ENCODE data around the gene PPP6R3.
"Not testable (repeated sequence)": the region's sequence is repeated elsewhere in the genome, so short reads cannot be mapped to it uniquely, and the experiment has no call there.

The PPP6R3 gene

GRCh38 chr11:68454767-68455166 is 5.8 kb upstream of the PPP6R3 start:
- peak in 2 of 10 donors; percentile 68 to 73 for DNase-seq

DNA sequence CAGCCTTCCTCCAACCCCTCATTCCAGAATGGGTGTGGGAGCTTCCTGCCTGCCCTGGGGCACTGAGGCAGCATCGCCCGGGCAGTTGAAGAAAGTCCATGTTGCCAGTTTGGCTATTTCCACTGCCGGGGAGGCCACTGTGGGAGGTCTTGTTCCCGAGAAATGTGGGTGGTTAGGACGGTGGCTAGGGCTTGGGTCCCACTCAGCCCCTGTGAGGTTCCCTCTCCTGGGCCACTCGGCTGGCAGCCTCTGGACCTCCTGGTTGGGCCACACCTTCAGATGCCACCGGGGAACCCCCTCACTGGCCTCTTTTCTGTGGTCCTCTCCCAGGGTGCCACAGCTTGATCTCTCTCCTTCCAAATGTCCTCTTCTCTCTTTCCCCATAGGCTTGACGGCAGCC is 5.1 kb upstream of the PPP6R3 start:
- intact Hi-C loops (cut with DNase I), result no loop called here
- peak in 2 of 10 donors; percentile 26 to 42 for DNase-seq

More at GRCh38 chr11:68454767-68455166, 5.8 kb upstream of the PPP6R3 start:
- intact Hi-C loops (cut with DNase I), result no loop called here

GRCh38 chr11:68457216-68457897 is 3.2 kb upstream of the PPP6R3 start:
- DNase-seq, result no peak
- intact Hi-C loops (cut with DNase I), result no loop called here

- DNase-seq, result peak in 1 of 10 donors; percentile 62
Measured at GRCh38 chr11:68457898-68458249, 2.7 kb upstream of the PPP6R3 start.

GRCh38 chr11:68458340-68458739 is 2.2 kb upstream of the PPP6R3 start:
- DNase-seq; intact Hi-C loops (cut with DNase I): not testable (repeated sequence)

More at GRCh38 chr11:68457898-68458249, 2.7 kb upstream of the PPP6R3 start:
- intact Hi-C loops (cut with DNase I), result no loop called here

DNA sequence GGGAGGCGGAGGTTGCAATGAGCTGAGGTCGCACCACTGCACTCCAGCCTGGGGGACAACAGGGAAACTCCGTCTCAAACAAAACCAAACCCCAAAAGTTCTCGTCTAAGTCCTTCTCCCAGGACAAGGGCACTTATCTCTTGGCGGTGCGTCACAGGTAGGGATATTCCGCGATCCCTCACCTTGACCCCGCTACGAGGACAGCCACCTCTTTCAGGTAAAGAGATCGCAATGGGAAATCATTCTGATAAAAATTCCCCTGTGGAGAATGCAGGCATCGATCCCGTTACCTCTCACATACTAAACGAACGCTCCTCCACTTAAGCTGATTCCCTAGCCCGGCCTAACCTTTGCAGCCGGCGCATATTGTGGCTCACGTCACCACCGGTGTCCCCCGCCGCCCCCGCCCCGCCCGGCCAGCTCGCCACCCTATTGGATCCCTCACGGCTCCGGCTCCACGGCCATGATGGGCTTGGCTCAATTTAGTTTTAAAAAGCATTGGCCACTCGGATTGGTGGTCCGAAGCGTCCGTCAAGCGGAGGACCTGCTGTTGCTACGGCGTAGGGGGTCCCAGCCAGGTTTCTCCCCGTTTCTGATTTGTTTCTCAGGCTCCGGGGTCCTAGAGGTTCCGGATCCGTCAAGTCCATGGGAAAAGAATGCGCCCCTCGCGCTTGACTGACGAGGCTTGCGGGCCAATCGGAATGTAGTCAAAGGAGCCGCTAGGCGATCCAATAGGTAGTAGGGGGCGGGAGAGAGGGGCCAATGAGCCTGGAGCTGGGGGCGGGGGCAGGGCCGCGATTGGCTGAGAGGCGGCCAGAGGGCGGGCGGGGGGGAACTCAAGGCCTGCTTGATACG is 439 bp upstream of the PPP6R3 start:
- intact Hi-C loops (cut with DNase I), result loop anchor here (10.0 kb wide), 1 partner anchor 125 kb away; no protein-coding TSS in a partner anchor
- peak; percentile 92 to 99 (median 96) for DNase-seq

DNA sequence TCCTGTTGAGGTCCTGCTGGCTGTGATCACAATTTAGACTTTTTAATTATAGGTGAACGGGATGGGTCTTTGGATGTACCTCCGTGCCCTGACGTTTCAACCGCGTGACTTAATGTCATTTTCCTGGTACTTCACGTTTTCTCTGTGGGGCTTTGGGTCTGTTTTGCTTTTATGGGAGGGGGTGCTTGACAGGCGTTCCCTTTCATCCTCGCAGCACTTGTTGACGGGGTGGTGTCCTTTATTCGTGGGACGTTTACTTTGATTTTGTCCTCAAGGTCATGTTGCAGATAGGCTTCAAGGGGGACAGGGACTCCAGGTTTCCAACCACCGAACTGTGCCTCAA is 994 bp downstream of the PPP6R3 start:
- intact Hi-C loops (cut with DNase I), result loop anchor here (10.0 kb wide), 1 partner anchor 123 kb away; no protein-coding TSS in a partner anchor
- DNase-seq, result no peak

GRCh38 chr11:68463714-68464113 is 3.2 kb downstream of the PPP6R3 start:
- intact Hi-C loops (cut with DNase I), result loop anchor here (10.0 kb wide), 1 partner anchor 121 kb away; no protein-coding TSS in a partner anchor
- DNase-seq, result no peak

DNA sequence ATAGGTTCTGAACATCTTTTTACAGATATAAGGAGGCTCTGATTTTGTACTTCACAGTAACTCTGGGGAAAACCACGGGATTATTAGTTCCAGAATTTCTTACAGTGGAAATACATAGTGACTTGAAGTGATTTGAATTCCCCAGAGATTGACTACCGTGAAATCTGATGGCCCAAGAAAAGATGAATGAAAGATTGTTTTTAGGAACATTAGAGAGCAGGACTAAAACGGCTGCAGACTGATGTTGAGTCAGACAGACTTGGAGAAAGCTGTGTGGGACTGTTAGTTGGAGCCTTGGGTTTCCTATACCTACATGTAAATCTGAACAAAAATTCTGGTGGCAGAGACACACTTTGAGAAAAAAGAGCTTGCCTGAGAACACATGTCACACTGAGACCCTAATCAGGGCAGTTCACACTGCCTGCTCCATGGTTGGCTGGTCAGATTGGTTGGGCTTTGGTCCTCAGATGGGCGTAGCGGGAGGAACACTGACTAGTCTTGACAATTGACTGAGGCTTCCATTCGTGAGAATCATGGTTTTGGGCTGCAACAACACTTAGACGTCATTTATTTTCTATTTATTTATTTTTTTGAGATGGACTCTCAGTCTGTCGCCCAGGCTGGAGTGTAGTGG is 6.8 kb downstream of the PPP6R3 start:
- intact Hi-C loops (cut with DNase I), result loop anchor here (10.0 kb wide), 1 partner anchor 117 kb away; no protein-coding TSS in a partner anchor
- DNase-seq, result no peak

DNA sequence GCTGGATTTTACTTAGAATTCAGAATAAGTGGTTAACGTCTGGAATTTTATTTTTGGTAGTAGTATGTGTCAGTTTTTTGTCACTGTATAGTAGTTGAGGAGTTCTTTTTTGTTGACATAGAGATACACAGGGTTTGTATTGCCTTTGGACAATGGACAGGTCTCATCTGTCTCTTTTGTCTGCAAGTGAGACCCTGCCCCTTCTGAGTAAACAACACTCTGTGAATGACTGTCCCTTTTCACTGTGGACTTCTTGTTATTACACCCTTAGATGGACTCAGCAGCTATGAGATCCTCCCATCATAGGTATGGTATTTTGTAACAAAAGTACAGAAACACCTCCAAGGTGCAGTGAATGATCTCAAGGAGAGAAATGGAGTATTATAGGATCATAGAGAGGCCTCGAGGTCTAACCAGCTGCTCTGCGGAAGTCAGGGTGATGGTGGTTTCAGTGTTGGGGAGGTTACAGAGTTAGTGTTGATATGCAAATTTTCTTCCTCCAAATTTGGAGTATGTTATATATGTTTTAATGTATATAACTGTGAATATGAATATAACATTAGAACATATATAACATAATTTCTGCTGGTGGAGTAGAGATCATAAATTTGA is 7.8 kb downstream of the PPP6R3 start:
- no peak for DNase-seq
- intact Hi-C loops (cut with DNase I), result loop anchor here (10.0 kb wide), 1 partner anchor 116 kb away; no protein-coding TSS in a partner anchor

- no peak for DNase-seq
- intact Hi-C loops (cut with DNase I), result loop anchor here (10.0 kb wide), 1 partner anchor 116 kb away; no protein-coding TSS in a partner anchor
Measured at GRCh38 chr11:68469122-68469521, 8.6 kb downstream of the PPP6R3 start.

DNA sequence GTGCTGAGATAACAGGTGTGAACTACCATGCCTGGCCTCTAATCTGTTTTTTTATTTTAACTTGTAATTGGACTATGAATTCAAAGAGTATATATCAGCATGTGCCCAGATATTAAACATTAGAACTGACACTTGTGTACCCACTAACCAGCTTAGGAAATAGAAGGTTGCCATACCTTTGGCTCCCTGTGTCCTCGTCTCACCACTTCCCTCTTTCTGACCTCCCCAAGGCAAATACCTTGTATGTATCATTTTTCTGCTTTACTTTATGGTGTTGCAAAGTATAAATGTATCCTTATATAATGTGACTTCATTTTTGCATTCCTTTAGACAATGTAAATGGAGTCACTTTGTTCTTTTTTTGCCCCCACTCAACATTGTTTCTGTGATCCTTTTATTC is 9.1 kb downstream of the PPP6R3 start:
- no peak for DNase-seq
- intact Hi-C loops (cut with DNase I), result loop anchor here (10.0 kb wide), 1 partner anchor 115 kb away; no protein-coding TSS in a partner anchor

DNA sequence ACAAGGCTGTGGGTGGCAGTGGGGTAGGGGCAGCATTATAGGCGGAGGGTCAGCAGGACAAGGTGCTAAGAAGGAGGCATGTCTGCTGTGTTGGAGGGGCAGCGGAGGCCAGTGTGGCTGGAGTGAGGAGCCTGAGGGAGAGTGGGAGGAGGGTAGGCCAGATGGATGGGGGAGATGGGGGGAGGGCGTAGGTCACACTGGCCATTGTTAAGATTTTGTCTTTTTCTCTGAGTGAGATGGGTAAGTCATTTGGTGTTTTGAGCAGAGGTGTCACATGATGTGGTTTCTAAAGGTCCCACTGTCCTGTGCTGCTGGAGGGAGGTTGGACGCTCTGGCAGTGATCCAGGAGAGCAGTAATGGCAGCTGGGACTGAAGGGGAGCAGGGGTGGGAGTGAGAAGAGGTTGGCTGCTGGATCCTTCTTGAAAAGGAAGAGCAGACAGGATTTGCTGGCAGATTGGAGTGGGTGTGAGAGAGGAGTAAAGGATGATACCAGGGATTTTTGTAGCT is 9.8 kb downstream of the PPP6R3 start:
- peak in 5 of 10 donors; percentile 33 to 84 (median 48) for DNase-seq
- intact Hi-C loops (cut with DNase I), result no loop called here

- DNase-seq, result peak in 1 of 10 donors; percentile 59
- intact Hi-C loops (cut with DNase I), result no loop called here
Measured at GRCh38 chr11:68471360-68472340, 11.1 kb downstream of the PPP6R3 start.

DNA sequence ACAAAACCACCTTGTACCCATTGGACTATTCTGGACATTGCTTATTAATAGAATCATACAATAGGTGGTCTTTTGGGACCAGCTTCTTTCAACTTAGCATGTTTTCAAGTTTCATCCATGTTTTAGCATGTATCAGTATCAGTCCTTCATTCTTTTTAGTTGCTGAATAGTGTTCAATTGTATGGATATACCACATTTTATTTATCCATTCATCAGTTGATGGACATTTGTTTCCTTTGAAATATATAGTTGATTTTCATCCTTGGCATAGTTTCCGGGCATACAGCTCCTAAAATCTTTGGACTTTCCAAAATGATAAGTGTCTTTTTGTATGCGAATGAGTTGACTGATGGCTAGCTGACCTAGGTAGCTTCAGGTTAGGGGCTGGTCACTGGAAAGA is 12.2 kb downstream of the PPP6R3 start:
- intact Hi-C loops (cut with DNase I), result no loop called here
- DNase-seq, result no peak

- intact Hi-C loops (cut with DNase I), result no loop called here
- DNase-seq, result no peak
Measured at GRCh38 chr11:68473693-68474092, 13.1 kb downstream of the PPP6R3 start.

- intact Hi-C loops (cut with DNase I), result not testable (repeated sequence)
Measured at GRCh38 chr11:68475626-68476025, 15.1 kb downstream of the PPP6R3 start.

GRCh38 chr11:68479390-68479789 is 18.8 kb downstream of the PPP6R3 start:
- no peak for DNase-seq
- intact Hi-C loops (cut with DNase I), result no loop called here

More at GRCh38 chr11:68475626-68476025, 15.1 kb downstream of the PPP6R3 start:
- DNase-seq, result not testable (repeated sequence)

GRCh38 chr11:68480193-68480592 is 19.6 kb downstream of the PPP6R3 start:
- DNase-seq, result no peak
- intact Hi-C loops (cut with DNase I), result no loop called here

Measured in posterior cingulate gyrus (tissue), 11 donors.